Endothelial cell of umbilical vein (primary cell): ENCODE results near the gene ZC3H18.

Experiments
- CTCF ChIP-seq, 2 donors: IDR thresholded peaks; 1 replicate in 1 of 2; 2 replicates in 1 of 2; pipeline ENCODE4 v1.5.1; 2011; ENCODE audit warnings: low read length in 2 of 2, mild to moderate bottlenecking in 2 of 2, moderate library complexity in 2 of 2, control low read depth in 1 of 2, inconsistent platforms in 1 of 2, low read depth in 1 of 2; ENCODE audit not compliant: insufficient read depth in 1 of 2; ENCODE audit errors: extremely low read depth in 1 of 2
- POLR2A ChIP-seq: IDR thresholded peaks from 2 replicates; pipeline ENCODE4 v1.6.1; 2012; ENCODE audit warnings: low read depth, mild to moderate bottlenecking, control low read depth, low read length
- POLR2AphosphoS5 ChIP-seq: IDR thresholded peaks from 2 replicates; pipeline ENCODE4 v1.6.1; 2012; ENCODE audit warnings: low read depth, mild to moderate bottlenecking, control low read depth, low read length, moderate library complexity; ENCODE audit not compliant: insufficient read depth

GRCh38 chr16:88599092-88599733 lies 29.0 kb downstream of the ZC3H18 start:
- TF ChIP-seq CTCF (IDR thresholded peaks at IDR 0.05; ENCODE audit: extremely low read depth in 1 of 2, insufficient read depth in 1 of 2, low read depth in 1 of 2, low read length in 2 of 2) (no peak), POLR2AphosphoS5 (no peak), POLR2A (no peak)
